Endodermal cell (in vitro differentiated cells): Measurements from ENCODE around the gene CAPSL. TPM values are rescaled to one million over a fixed set of nuclear protein-coding genes. Genes with fewer than 3 reads are reported as not detected.

Experiments
- DNase-seq: peaks from one replicate; pipeline ENCODE4 v3.0.0-alpha.2; 2017
- H3K27ac ChIP-seq: 2 replicates; pipeline ENCODE4 v1.5.1; 2013; ENCODE audit warnings: mild to moderate bottlenecking, low read depth, low read length, moderate library complexity
- H3K27me3 ChIP-seq: 2 replicates; pipeline ENCODE4 v1.6.1; 2013; ENCODE audit warnings: mild to moderate bottlenecking, low read length, moderate library complexity; ENCODE audit not compliant: insufficient read depth, control insufficient read depth, poor library complexity, severe bottlenecking
- H3K36me3 ChIP-seq: 2 replicates; pipeline ENCODE4 v1.7.0; 2013; ENCODE audit warnings: mild to moderate bottlenecking, low read length, moderate library complexity; ENCODE audit not compliant: control insufficient read depth, insufficient read depth
- H3K4me1 ChIP-seq: one replicate; pipeline ENCODE4 v1.7.0; 2013; ENCODE audit warnings: low read length; ENCODE audit not compliant: control insufficient read depth, insufficient read depth
- H3K4me3 ChIP-seq: 2 replicates; pipeline ENCODE4 v1.5.1; 2013; ENCODE audit warnings: mild to moderate bottlenecking, low read length, moderate library complexity
- H3K9ac ChIP-seq: 2 replicates; pipeline ENCODE4 v1.6.1; 2013; ENCODE audit warnings: mild to moderate bottlenecking, low read length, moderate library complexity; ENCODE audit not compliant: poor library complexity, severe bottlenecking; ENCODE audit errors: extremely low read depth
- H3K9me3 ChIP-seq: 2 replicates; pipeline ENCODE4 v1.6.1; 2013; ENCODE audit warnings: mild to moderate bottlenecking, low read length, moderate library complexity; ENCODE audit not compliant: control insufficient read depth
- H3K27ac Mint-ChIP-seq: 2 replicates; pipeline ENCODE4 v1.8.0; 2020; ENCODE audit warnings: mixed read lengths
- H3K27me3 Mint-ChIP-seq: 2 replicates; pipeline ENCODE4 v1.8.0; 2021; ENCODE audit warnings: mild to moderate bottlenecking, mixed read lengths; ENCODE audit not compliant: insufficient read depth
- H3K36me3 Mint-ChIP-seq: 2 replicates; pipeline ENCODE4 v1.8.0; 2020; ENCODE audit warnings: low read depth, mixed read lengths
- H3K4me1 Mint-ChIP-seq: 2 replicates; pipeline ENCODE4 v1.8.0; 2020; ENCODE audit warnings: mixed read lengths
- H3K4me3 Mint-ChIP-seq: 2 replicates; pipeline ENCODE4 v1.8.0; 2020; ENCODE audit warnings: mild to moderate bottlenecking, moderate library complexity, mixed read lengths
- H3K9me3 Mint-ChIP-seq: 2 replicates; pipeline ENCODE4 v1.8.0; 2020; ENCODE audit warnings: mild to moderate bottlenecking, mixed read lengths
- CTCF ChIP-seq: fragments of 200-600 bp; sonication (generic); conservative IDR thresholded peaks from 2 replicates; pipeline ENCODE4 v1.5.0; 2021; ENCODE audit warnings: antibody characterized with exemption, mild to moderate bottlenecking
- WGBS, 2 experiments: methylation state at CpG; one replicate each; pipeline versions ENCODE4 v1.1.5 to v1.1.7; 2013; ENCODE audit warnings: missing lambda C conversion rate in 2 of 2, mixed read lengths in 1 of 2; ENCODE audit not compliant: insufficient coverage in 1 of 2, insufficient read length in 1 of 2; 5-methylcytosine and 5-hydroxymethylcytosine counted together
- total RNA-seq, 2 donors: library from RNA; stranded (reverse); fragmentation: NEBNext Ultra II Directional in 1 of 2; extraction: Animal tissue kit (Norgen Biotek cat#: 25700) in 1 of 2; gene quantifications; 2 replicates in 1 of 2; 3 replicates in 1 of 2; pipeline ENCODE4 v1.2.1, GENCODE V29; 2021

CAPSL gene
- total RNA-seq, 2 donors from 2014 or later: not detected

- no peaks in the 10 kb centered on the region for H3K4me1 ChIP-seq
- 72 to 95% methylated on average over 2 to 3 of the region's 3 CpGs for WGBS, 2 experiments
- no peak for TF ChIP-seq CTCF
- H3K27me3 ChIP-seq: no peaks in the 10 kb centered on the region
- Mint-ChIP-seq H3K9me3 (peaks cover 14% of the 10 kb centered on the region), H3K4me1 (peaks cover 1% of the 10 kb centered on the region), H3K27me3 (peaks cover 11% of the 10 kb centered on the region), H3K4me3 (no peak overlapping the region), H3K27ac (no peak overlapping the region), H3K36me3 (no peaks in the 10 kb centered on the region)
- DNase-seq: no peak
- no peak overlapping the region for H3K27ac ChIP-seq
- peaks cover 19% of the 10 kb centered on the region for H3K9me3 ChIP-seq
- no peak overlapping the region for H3K4me3 ChIP-seq
- no peaks in the 10 kb centered on the region for H3K36me3 ChIP-seq
- H3K9ac ChIP-seq: no peak overlapping the region
Measured at GRCh38 chr5:35900972-35901695, 37.3 kb downstream of the CAPSL start.

- H3K27ac ChIP-seq: no peak overlapping the region
- no peak for DNase-seq
- H3K9me3 ChIP-seq: peaks cover 15% of the 10 kb centered on the region
- Mint-ChIP-seq H3K27ac (no peak overlapping the region), H3K4me1 (no peaks in the 10 kb centered on the region), H3K36me3 (no peaks in the 10 kb centered on the region), H3K27me3 (peaks cover 8% of the 10 kb centered on the region), H3K9me3 (peaks cover 12% of the 10 kb centered on the region), H3K4me3 (no peak overlapping the region)
- no peak overlapping the region for H3K9ac ChIP-seq
- H3K4me1 ChIP-seq: no peaks in the 10 kb centered on the region
- H3K36me3 ChIP-seq: no peaks in the 10 kb centered on the region
- TF ChIP-seq CTCF: no peak
- H3K4me3 ChIP-seq: no peak overlapping the region
- WGBS, 2 experiments: 86 to 100% methylated on average over 1 to 2 of the region's 3 CpGs
- H3K27me3 ChIP-seq: no peaks in the 10 kb centered on the region
Measured at GRCh38 chr5:35899800-35900199, 38.6 kb downstream of the CAPSL start.

GRCh38 chr5:35898952-35899660 lies 39.3 kb downstream of the CAPSL start:
- H3K4me3 ChIP-seq: no peak overlapping the region
- no peak overlapping the region for H3K27ac Mint-ChIP-seq
- DNase-seq: no peak
- H3K27me3 ChIP-seq: no peaks in the 10 kb centered on the region
- no peak overlapping the region for H3K27ac ChIP-seq
- H3K9ac ChIP-seq: no peak overlapping the region
- H3K27me3 Mint-ChIP-seq: peaks cover 6% of the 10 kb centered on the region
- no peak overlapping the region for H3K4me3 Mint-ChIP-seq
- H3K9me3 Mint-ChIP-seq: peaks cover 6% of the 10 kb centered on the region
- H3K36me3 Mint-ChIP-seq: no peaks in the 10 kb centered on the region
- 92 to 97% methylated on average over 6 to 7 of the region's 7 CpGs for WGBS, 2 experiments
- H3K4me1 Mint-ChIP-seq: no peaks in the 10 kb centered on the region
- TF ChIP-seq CTCF: no peak
- H3K9me3 ChIP-seq: peaks cover 8% of the 10 kb centered on the region
- H3K4me1 ChIP-seq: no peaks in the 10 kb centered on the region
- no peaks in the 10 kb centered on the region for H3K36me3 ChIP-seq
